Measurements from ENCODE around the gene FAM163A. TPM values are rescaled to one million over a fixed set of nuclear protein-coding genes. Genes with fewer than 3 reads are reported as not detected.

FAM163A gene
- total and polyA plus RNA-seq, 9 of the 15 experiments (the other 6 are each of a cell fraction or from before 2014, with no cell fraction given), result not detected

DNA sequence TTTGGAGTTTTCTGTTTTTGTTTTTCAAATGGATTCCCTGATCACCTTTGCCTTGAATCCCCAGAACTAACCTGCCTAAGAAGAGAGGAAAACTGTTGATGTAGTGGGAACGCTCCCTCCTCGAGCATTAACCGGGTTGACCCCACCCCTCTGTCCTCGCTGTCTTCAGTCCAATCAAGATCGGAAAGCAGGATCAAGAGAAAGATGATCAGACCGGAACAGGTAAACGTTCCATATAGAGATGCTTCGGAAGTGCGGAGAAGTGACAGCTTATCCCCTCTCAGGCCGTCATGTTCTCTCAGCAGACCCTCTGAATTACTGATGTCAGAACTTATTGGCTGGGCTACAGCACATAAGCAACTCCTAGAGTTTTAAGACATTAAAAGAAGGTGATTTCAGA lies 800 bp upstream of the FAM163A start:
- Histone ChIP-seq H3K9me3 (replicated peaks; ENCODE audit: control insufficient read depth, insufficient read depth, low read depth, low read length) (no peaks in the 10 kb centered on the region), H2AFZ (ENCODE audit: low read depth, low read length) (no peak overlapping the region), H3K9me1 (ENCODE audit: control insufficient read depth, insufficient read depth, low read length) (no peaks in the 10 kb centered on the region), H4K20me1 (replicated peaks; ENCODE audit: control insufficient read depth, insufficient read depth, low read length) (no peaks in the 10 kb centered on the region), H3K27me3 (ENCODE audit: control insufficient read depth in 2 of 2, insufficient read depth in 2 of 2, low read length in 2 of 2) (peaks cover 42 to 45% of the 10 kb centered on the region in 2 experiments), H3K36me3 (ENCODE audit: control insufficient read depth, insufficient read depth, low read length) (no peaks in the 10 kb centered on the region), H3K4me1 (replicated peaks in 1 of 2; ENCODE audit: control insufficient read depth in 2 of 2, insufficient read depth in 2 of 2, low read length in 2 of 2) (peaks cover 0 to 15% of the 10 kb centered on the region in 2 experiments; a peak in 1 of 5 replicates), H3K9ac (ENCODE audit: insufficient read depth in 1 of 2, low read depth in 2 of 2, low read length in 2 of 2) (no peak overlapping the region), H3K27ac (ENCODE audit: extremely low read depth, low read depth, low read length) (no peak overlapping the region), H3K79me2 (ENCODE audit: control insufficient read depth, insufficient read depth, low read length) (no peaks in the 10 kb centered on the region), H3K4me2 (ENCODE audit: insufficient read depth, low read length) (no peak overlapping the region), H3K4me3 (no peak overlapping the region)
- BruUV-seq (replicated peaks), result no TSS peak
- POLR2A ChIA-PET, result interaction anchor here (0.8 kb wide), 1 partner anchor 12 kb away, joined by 3 read pairs; no protein-coding TSS in a partner anchor
- WGBS (ENCODE audit: insufficient coverage, low coverage, missing lambda C conversion rate), result 21% methylated on average over 10 of the region's 10 CpGs
- in situ Hi-C loops (cut with MboI) (no loop called here), intact Hi-C loops (cut with micrococcal nuclease) (no loop called here)
- DNase-seq (ENCODE audit: extremely low read depth in 1 of 4, low spot score in 3 of 4) (no peak), ATAC-seq (no peak), FAIRE-seq (no peak)
- CTCF ChIA-PET (ENCODE audit: low intra/inter-chr PET ratio), result no interaction called here
- TF ChIP-seq TFAM (CRISPR knock-in tag; conservative IDR thresholded peaks at IDR 0.05) (no peak), ARID4B (CRISPR knock-in tag; IDR thresholded peaks at IDR 0.05) (no peak)
- TF ChIP-seq, protein P1, sequence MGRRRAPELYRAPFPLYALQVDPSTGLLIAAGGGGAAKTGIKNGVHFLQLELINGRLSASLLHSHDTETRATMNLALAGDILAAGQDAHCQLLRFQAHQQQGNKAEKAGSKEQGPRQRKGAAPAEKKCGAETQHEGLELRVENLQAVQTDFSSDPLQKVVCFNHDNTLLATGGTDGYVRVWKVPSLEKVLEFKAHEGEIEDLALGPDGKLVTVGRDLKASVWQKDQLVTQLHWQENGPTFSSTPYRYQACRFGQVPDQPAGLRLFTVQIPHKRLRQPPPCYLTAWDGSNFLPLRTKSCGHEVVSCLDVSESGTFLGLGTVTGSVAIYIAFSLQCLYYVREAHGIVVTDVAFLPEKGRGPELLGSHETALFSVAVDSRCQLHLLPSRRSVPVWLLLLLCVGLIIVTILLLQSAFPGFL (CRISPR knock-in tag; IDR thresholded peaks at IDR 0.05), result no peak
